ACC112 (cell line): ENCODE measurements around the gene OR2T29.
"Not testable (repeated sequence)": the region's sequence is repeated elsewhere in the genome, so short reads cannot be mapped to it uniquely, and the experiment has no call there.

ENCODE experiments used
- H2AFZ ChIP-seq: fragments of 200-600 bp; sonication (generic); one replicate; pipeline ENCODE4 v1.6.0; 2017; ENCODE audit warnings: antibody characterized with exemption, low read length; ENCODE audit not compliant: unreplicated experiment
- H3K27ac ChIP-seq: fragments of 200-600 bp; sonication (generic); 2 replicates; pipeline ENCODE4 v1.5.1; 2014; ENCODE audit warnings: low read depth, mild to moderate bottlenecking, antibody characterized with exemption, low read length, moderate library complexity
- H3K27me3 ChIP-seq: fragments of 200-600 bp; sonication (generic); 2 replicates; pipeline ENCODE4 v1.6.1; 2014; ENCODE audit warnings: mild to moderate bottlenecking, antibody characterized with exemption, low read length, moderate library complexity, mixed read lengths; ENCODE audit not compliant: insufficient read depth
- H3K36me3 ChIP-seq: fragments of 200-600 bp; sonication (generic); 2 replicates; pipeline ENCODE4 v1.6.1; 2016; ENCODE audit warnings: mild to moderate bottlenecking, antibody characterized with exemption, low read length, moderate library complexity, mixed read lengths; ENCODE audit not compliant: insufficient read depth
- H3K4me1 ChIP-seq: fragments of 200-600 bp; sonication (generic); one replicate; pipeline ENCODE4 v1.6.1; 2016; ENCODE audit warnings: low read length, mixed read lengths; ENCODE audit not compliant: insufficient read depth, unreplicated experiment, control insufficient read depth
- H3K4me3 ChIP-seq: fragments of 200-600 bp; sonication (generic); 2 replicates; pipeline ENCODE4 v1.5.1; 2014; ENCODE audit warnings: mild to moderate bottlenecking, low read depth, low read length
- H3K79me2 ChIP-seq: fragments of 200-600 bp; sonication (generic); one replicate; pipeline ENCODE4 v1.6.0; 2016; ENCODE audit warnings: low read length; ENCODE audit not compliant: control insufficient read depth, unreplicated experiment, insufficient read depth

Gene OR2T29

GRCh38 chr1:248562672-248563071 lies at the start of gene OR2T29:
TSS of gene OR2T29 (minus strand) at chr1:248562772. CDS start at chr1:248559491, 3,281 bp downstream.
- not testable (repeated sequence) for H3K79me2 ChIP-seq, H3K27me3 ChIP-seq, H2AFZ ChIP-seq, H3K4me1 ChIP-seq, H3K27ac ChIP-seq, H3K36me3 ChIP-seq, H3K4me3 ChIP-seq

GRCh38 chr1:248611883-248612414 lies 49.4 kb upstream of the OR2T29 start:
- H3K79me2 ChIP-seq = no peaks in the 10 kb centered on the region
- H3K4me3 ChIP-seq = no peak overlapping the region
- no peaks in the 10 kb centered on the region for H3K36me3 ChIP-seq
- no peaks in the 10 kb centered on the region for H3K4me1 ChIP-seq
- no peak overlapping the region for H2AFZ ChIP-seq
- no peak overlapping the region for H3K27ac ChIP-seq
- no peaks in the 10 kb centered on the region for H3K27me3 ChIP-seq

GRCh38 chr1:248610301-248610700 lies 47.7 kb upstream of the OR2T29 start:
- Histone ChIP-seq H3K36me3 (no peaks in the 10 kb centered on the region), H3K79me2 (no peaks in the 10 kb centered on the region), H3K27me3 (no peaks in the 10 kb centered on the region), H3K27ac (no peak overlapping the region), H2AFZ (no peak overlapping the region), H3K4me3 (no peak overlapping the region), H3K4me1 (no peaks in the 10 kb centered on the region)

- no peaks in the 10 kb centered on the region for H3K4me1 ChIP-seq
- H3K27ac ChIP-seq = no peak overlapping the region
- H3K4me3 ChIP-seq = no peak overlapping the region
- no peaks in the 10 kb centered on the region for H3K27me3 ChIP-seq
- no peak overlapping the region for H2AFZ ChIP-seq
- no peaks in the 10 kb centered on the region for H3K36me3 ChIP-seq
- no peaks in the 10 kb centered on the region for H3K79me2 ChIP-seq
Measured at GRCh38 chr1:248599396-248599795, 36.8 kb upstream of the OR2T29 start.

GRCh38 chr1:248597589-248597988 lies 35.0 kb upstream of the OR2T29 start, which contains the start of gene OR2T10:
TSS of gene OR2T10 (minus strand) at chr1:248597700. CDS start at chr1:248593768, 3,932 bp downstream.
- no peak within 1 kb of the TSS for H2AFZ ChIP-seq
- H3K27ac ChIP-seq = no peak within 1 kb of the TSS
- no peaks in the 10 kb centered on the region for H3K27me3 ChIP-seq
- H3K4me1 ChIP-seq = no peaks in the 10 kb centered on the region
- H3K36me3 ChIP-seq = no peaks in the 10 kb centered on the region
- no peaks in the 10 kb centered on the region for H3K79me2 ChIP-seq
- H3K4me3 ChIP-seq = no peak within 1 kb of the TSS

- no peaks in the 10 kb centered on the region for H3K36me3 ChIP-seq
- H3K79me2 ChIP-seq = no peaks in the 10 kb centered on the region
- no peak overlapping the region for H3K4me3 ChIP-seq
- no peak overlapping the region for H3K27ac ChIP-seq
- no peaks in the 10 kb centered on the region for H3K27me3 ChIP-seq
- H2AFZ ChIP-seq = no peak overlapping the region
- no peaks in the 10 kb centered on the region for H3K4me1 ChIP-seq
Measured at GRCh38 chr1:248596615-248597014, 34.0 kb upstream of the OR2T29 start.

GRCh38 chr1:248593226-248593625 lies 30.7 kb upstream of the OR2T29 start:
- Histone ChIP-seq H3K4me1 (no peaks in the 10 kb centered on the region), H3K4me3 (no peak overlapping the region), H3K27ac (no peak overlapping the region), H3K79me2 (no peaks in the 10 kb centered on the region), H2AFZ (no peak overlapping the region), H3K27me3 (no peaks in the 10 kb centered on the region), H3K36me3 (no peaks in the 10 kb centered on the region)

GRCh38 chr1:248592655-248593054 lies 30.1 kb upstream of the OR2T29 start:
- Histone ChIP-seq H3K27me3 (no peaks in the 10 kb centered on the region), H3K4me1 (no peaks in the 10 kb centered on the region), H3K79me2 (no peaks in the 10 kb centered on the region), H3K4me3 (no peak overlapping the region), H2AFZ (no peak overlapping the region), H3K36me3 (no peaks in the 10 kb centered on the region), H3K27ac (no peak overlapping the region)

GRCh38 chr1:248590055-248590454 lies 27.5 kb upstream of the OR2T29 start:
- no peak overlapping the region for H3K27ac ChIP-seq
- H2AFZ ChIP-seq = no peak overlapping the region
- H3K79me2 ChIP-seq = no peaks in the 10 kb centered on the region
- H3K27me3 ChIP-seq = no peaks in the 10 kb centered on the region
- H3K4me3 ChIP-seq = no peak overlapping the region
- H3K36me3 ChIP-seq = no peaks in the 10 kb centered on the region
- no peaks in the 10 kb centered on the region for H3K4me1 ChIP-seq

GRCh38 chr1:248589334-248589733 lies 26.8 kb upstream of the OR2T29 start:
- Histone ChIP-seq H3K79me2 (no peaks in the 10 kb centered on the region), H2AFZ (no peak overlapping the region), H3K4me3 (no peak overlapping the region), H3K4me1 (no peaks in the 10 kb centered on the region), H3K27ac (no peak overlapping the region), H3K27me3 (no peaks in the 10 kb centered on the region), H3K36me3 (no peaks in the 10 kb centered on the region)

- Histone ChIP-seq H3K4me1 (no peaks in the 10 kb centered on the region), H3K79me2 (no peaks in the 10 kb centered on the region), H3K27me3 (no peaks in the 10 kb centered on the region), H3K4me3 (no peak overlapping the region), H2AFZ (no peak overlapping the region), H3K36me3 (no peaks in the 10 kb centered on the region), H3K27ac (no peak overlapping the region)
Measured at GRCh38 chr1:248585266-248585665, 22.7 kb upstream of the OR2T29 start.
